Mammary epithelial cell (primary cell): ENCODE measurements around the gene AFG1L.

Experiments used
- EZH2 ChIP-seq: IDR thresholded peaks from 2 replicates; pipeline ENCODE4 v1.6.1; 2012; ENCODE audit warnings: low read length, inconsistent platforms, borderline replicate concordance
- TF ChIP-seq, protein P1 (sequence below), 2 donors: IDR thresholded peaks in 1 of 2; conservative IDR thresholded peaks in 1 of 2; 2 replicates each; pipeline ENCODE4 v1.5.1; 2011 to 2012; ENCODE audit warnings: inconsistent platforms in 2 of 2, low read length in 2 of 2, mild to moderate bottlenecking in 2 of 2, control low read depth in 1 of 2, low read depth in 1 of 2; ENCODE audit not compliant: insufficient read depth in 1 of 2; ENCODE audit errors: extremely low read depth in 1 of 2

- TF ChIP-seq, protein P1, sequence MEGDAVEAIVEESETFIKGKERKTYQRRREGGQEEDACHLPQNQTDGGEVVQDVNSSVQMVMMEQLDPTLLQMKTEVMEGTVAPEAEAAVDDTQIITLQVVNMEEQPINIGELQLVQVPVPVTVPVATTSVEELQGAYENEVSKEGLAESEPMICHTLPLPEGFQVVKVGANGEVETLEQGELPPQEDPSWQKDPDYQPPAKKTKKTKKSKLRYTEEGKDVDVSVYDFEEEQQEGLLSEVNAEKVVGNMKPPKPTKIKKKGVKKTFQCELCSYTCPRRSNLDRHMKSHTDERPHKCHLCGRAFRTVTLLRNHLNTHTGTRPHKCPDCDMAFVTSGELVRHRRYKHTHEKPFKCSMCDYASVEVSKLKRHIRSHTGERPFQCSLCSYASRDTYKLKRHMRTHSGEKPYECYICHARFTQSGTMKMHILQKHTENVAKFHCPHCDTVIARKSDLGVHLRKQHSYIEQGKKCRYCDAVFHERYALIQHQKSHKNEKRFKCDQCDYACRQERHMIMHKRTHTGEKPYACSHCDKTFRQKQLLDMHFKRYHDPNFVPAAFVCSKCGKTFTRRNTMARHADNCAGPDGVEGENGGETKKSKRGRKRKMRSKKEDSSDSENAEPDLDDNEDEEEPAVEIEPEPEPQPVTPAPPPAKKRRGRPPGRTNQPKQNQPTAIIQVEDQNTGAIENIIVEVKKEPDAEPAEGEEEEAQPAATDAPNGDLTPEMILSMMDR (conservative IDR thresholded peaks at IDR 0.05 in 1 of 2, IDR thresholded peaks at IDR 0.05 in 1 of 2; ENCODE audit: extremely low read depth in 1 of 2, insufficient read depth in 1 of 2, low read depth in 1 of 2, low read length in 2 of 2) = no peak
- TF ChIP-seq EZH2 = no peak
These were observed 234.0 kb downstream of the AFG1L start for GRCh38 chr6:108528878-108529277.
